Loucy (cell line): ENCODE measurements around the gene PATZ1.

Experiments used
- H2AFZ ChIP-seq: fragments of 200-600 bp; sonication (generic); 2 replicates; pipeline ENCODE4 v1.6.0; 2016; ENCODE audit warnings: antibody characterized with exemption, mild to moderate bottlenecking, low read length, moderate library complexity
- H3F3A ChIP-seq: fragments of 200-600 bp; 2 replicates; pipeline ENCODE4 v1.6.0; 2016; ENCODE audit warnings: antibody characterized with exemption, low read depth, mild to moderate bottlenecking
- H3K27me3 ChIP-seq: fragments of 200-600 bp; sonication (generic); 2 replicates; pipeline ENCODE4 v1.6.1; 2014; ENCODE audit warnings: low read length, mild to moderate bottlenecking; ENCODE audit not compliant: insufficient read depth, poor library complexity, severe bottlenecking
- H3K36me3 ChIP-seq: fragments of 200-600 bp; sonication (generic); 2 replicates; pipeline ENCODE4 v1.6.1; 2016; ENCODE audit warnings: low read length; ENCODE audit not compliant: insufficient read depth
- H3K4me1 ChIP-seq: fragments of 200-600 bp; sonication (generic); 2 replicates; pipeline ENCODE4 v1.5.1; 2014; ENCODE audit warnings: low read length, mild to moderate bottlenecking; ENCODE audit not compliant: insufficient read depth, poor library complexity, severe bottlenecking
- H3K4me2 ChIP-seq: fragments of 200-600 bp; sonication (generic); 2 replicates; pipeline ENCODE4 v1.6.0; 2014; ENCODE audit warnings: antibody characterized with exemption, low read length, low read depth, mild to moderate bottlenecking; ENCODE audit not compliant: poor library complexity, severe bottlenecking
- H3K4me3 ChIP-seq: fragments of 200-600 bp; sonication (generic); 2 replicates; pipeline ENCODE4 v1.5.1; 2014; ENCODE audit warnings: low read length, mild to moderate bottlenecking, mixed read lengths; ENCODE audit not compliant: poor library complexity, severe bottlenecking
- H3K79me2 ChIP-seq: fragments of 200-600 bp; sonication (generic); 2 replicates; pipeline ENCODE4 v1.6.1; 2014; ENCODE audit warnings: low read length; ENCODE audit not compliant: insufficient read depth
- H3K9ac ChIP-seq: fragments of 200-600 bp; sonication (generic); 2 replicates; pipeline ENCODE4 v1.6.0; 2014; ENCODE audit warnings: mild to moderate bottlenecking, low read depth, low read length, moderate library complexity; ENCODE audit not compliant: poor library complexity, severe bottlenecking
- H3K9me2 ChIP-seq: fragments of 200-600 bp; sonication (generic); replicated peaks from 2 replicates; pipeline ENCODE4 v1.6.1; 2016; ENCODE audit warnings: low read depth, low read length, mixed read lengths
- H3K9me3 ChIP-seq: fragments of 200-600 bp; sonication (generic); 2 replicates; pipeline ENCODE4 v1.6.1; 2014; ENCODE audit warnings: mild to moderate bottlenecking, antibody characterized with exemption, low read length, low read depth; ENCODE audit not compliant: insufficient read depth
- H4K20me1 ChIP-seq: fragments of 200-600 bp; sonication (generic); 2 replicates; pipeline ENCODE4 v1.6.0; 2014; ENCODE audit warnings: antibody characterized with exemption, low read length, mild to moderate bottlenecking; ENCODE audit not compliant: insufficient read depth, poor library complexity, severe bottlenecking
- EZH2phosphoT487 ChIP-seq: fragments of 200-600 bp; IDR thresholded peaks from 2 replicates; pipeline ENCODE4 v1.6.1; 2018; ENCODE audit warnings: antibody characterized with exemption, mild to moderate bottlenecking, moderate library complexity, borderline replicate concordance
- TF ChIP-seq, protein P1 (sequence below): fragments of 200-600 bp; sonication (generic); conservative IDR thresholded peaks from 2 replicates; pipeline ENCODE4 v1.5.1; 2014; ENCODE audit warnings: mild to moderate bottlenecking, antibody characterized with exemption, low read length

The PATZ1 gene

GRCh38 chr22:31329029-31329428 is 17.1 kb downstream of the PATZ1 start:
- Histone ChIP-seq H3K9me3 (no peaks in the 10 kb centered on the region), H3K4me1 (no peaks in the 10 kb centered on the region), H3K9me2 (no peaks in the 10 kb centered on the region), H2AFZ (no peak overlapping the region), H3K27me3 (no peaks in the 10 kb centered on the region), H3K4me2 (no peak overlapping the region), H3K9ac (no peak overlapping the region), H3F3A (no peaks in the 10 kb centered on the region), H3K4me3 (no peak overlapping the region), H4K20me1 (peaks cover 7% of the 10 kb centered on the region), H3K79me2 (peaks cover 7% of the 10 kb centered on the region; the same call in 1 of the 2 replicates), H3K36me3 (peaks cover 98% of the 10 kb centered on the region; the same call in 1 of the 2 replicates)
- TF ChIP-seq, protein P1, sequence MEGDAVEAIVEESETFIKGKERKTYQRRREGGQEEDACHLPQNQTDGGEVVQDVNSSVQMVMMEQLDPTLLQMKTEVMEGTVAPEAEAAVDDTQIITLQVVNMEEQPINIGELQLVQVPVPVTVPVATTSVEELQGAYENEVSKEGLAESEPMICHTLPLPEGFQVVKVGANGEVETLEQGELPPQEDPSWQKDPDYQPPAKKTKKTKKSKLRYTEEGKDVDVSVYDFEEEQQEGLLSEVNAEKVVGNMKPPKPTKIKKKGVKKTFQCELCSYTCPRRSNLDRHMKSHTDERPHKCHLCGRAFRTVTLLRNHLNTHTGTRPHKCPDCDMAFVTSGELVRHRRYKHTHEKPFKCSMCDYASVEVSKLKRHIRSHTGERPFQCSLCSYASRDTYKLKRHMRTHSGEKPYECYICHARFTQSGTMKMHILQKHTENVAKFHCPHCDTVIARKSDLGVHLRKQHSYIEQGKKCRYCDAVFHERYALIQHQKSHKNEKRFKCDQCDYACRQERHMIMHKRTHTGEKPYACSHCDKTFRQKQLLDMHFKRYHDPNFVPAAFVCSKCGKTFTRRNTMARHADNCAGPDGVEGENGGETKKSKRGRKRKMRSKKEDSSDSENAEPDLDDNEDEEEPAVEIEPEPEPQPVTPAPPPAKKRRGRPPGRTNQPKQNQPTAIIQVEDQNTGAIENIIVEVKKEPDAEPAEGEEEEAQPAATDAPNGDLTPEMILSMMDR = no peak
- TF ChIP-seq EZH2phosphoT487 = no peak

- peaks cover 7% of the 10 kb centered on the region for H4K20me1 ChIP-seq
- peaks cover 7% of the 10 kb centered on the region; the same call in 1 of the 2 replicates for H3K79me2 ChIP-seq
- H3K27me3 ChIP-seq = no peaks in the 10 kb centered on the region
- no peak overlapping the region for H2AFZ ChIP-seq
- no peaks in the 10 kb centered on the region for H3K9me3 ChIP-seq
- TF ChIP-seq, protein P1 = no peak
- no peak for TF ChIP-seq EZH2phosphoT487
- no peak overlapping the region for H3K4me2 ChIP-seq
- no peaks in the 10 kb centered on the region for H3K4me1 ChIP-seq
- H3K36me3 ChIP-seq = peaks cover 94% of the 10 kb centered on the region; the same call in 1 of the 2 replicates
- H3F3A ChIP-seq = no peaks in the 10 kb centered on the region
- no peaks in the 10 kb centered on the region for H3K9me2 ChIP-seq
- no peak overlapping the region for H3K4me3 ChIP-seq
- H3K9ac ChIP-seq = no peak overlapping the region
Observed at GRCh38 chr22:31328544-31328960, 17.6 kb downstream of the PATZ1 start.

- Histone ChIP-seq H3K27me3 (no peaks in the 10 kb centered on the region), H3K9me3 (no peaks in the 10 kb centered on the region), H3K4me3 (no peak overlapping the region), H3K79me2 (peaks cover 7% of the 10 kb centered on the region; the same call in 1 of the 2 replicates), H3F3A (no peaks in the 10 kb centered on the region), H3K9me2 (no peaks in the 10 kb centered on the region), H3K9ac (no peak overlapping the region), H3K4me1 (no peaks in the 10 kb centered on the region), H3K4me2 (no peak overlapping the region), H2AFZ (no peak overlapping the region), H4K20me1 (peaks cover 7% of the 10 kb centered on the region), H3K36me3 (peaks cover 92% of the 10 kb centered on the region; the same call in 1 of the 2 replicates)
- TF ChIP-seq, protein P1 = no peak
- TF ChIP-seq EZH2phosphoT487 = no peak
Observed at GRCh38 chr22:31327806-31328543, 18.2 kb downstream of the PATZ1 start.
